CD4-positive, alpha-beta T cell treated with Interleukin-21 for 1 hour (primary cell): ENCODE results near the gene KCTD12.

Experiments
- DNase-seq: peaks from one replicate; pipeline ENCODE4 v3.0.0-alpha.2; 2020

KCTD12 gene

GRCh38 chr13:76852986-76853385 lies 33.2 kb downstream of the KCTD12 start:
- DNase-seq: no peak

GRCh38 chr13:76851961-76852360 lies 34.2 kb downstream of the KCTD12 start:
- DNase-seq: no peak

GRCh38 chr13:76849493-76849892 lies 36.7 kb downstream of the KCTD12 start:
- no peak for DNase-seq

DNA sequence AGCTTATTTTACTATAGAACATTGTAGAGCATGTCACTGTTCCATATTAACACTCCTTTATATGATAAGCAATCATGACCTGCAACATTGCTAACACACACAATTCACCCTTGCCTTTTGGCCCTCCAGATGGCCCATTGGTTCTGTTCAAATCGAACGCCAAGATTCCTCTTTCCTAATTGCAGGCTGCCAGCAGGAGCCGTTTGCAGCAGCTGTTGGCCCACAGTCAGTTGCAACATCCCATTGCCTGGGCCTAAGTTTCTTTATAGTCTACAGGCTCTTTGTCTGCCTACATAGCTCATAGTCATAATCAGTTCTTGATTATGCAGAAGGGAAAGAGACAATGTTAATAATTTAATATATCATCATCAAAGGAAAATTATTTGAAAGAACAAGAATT lies 37.6 kb downstream of the KCTD12 start:
- DNase-seq: no peak

DNA sequence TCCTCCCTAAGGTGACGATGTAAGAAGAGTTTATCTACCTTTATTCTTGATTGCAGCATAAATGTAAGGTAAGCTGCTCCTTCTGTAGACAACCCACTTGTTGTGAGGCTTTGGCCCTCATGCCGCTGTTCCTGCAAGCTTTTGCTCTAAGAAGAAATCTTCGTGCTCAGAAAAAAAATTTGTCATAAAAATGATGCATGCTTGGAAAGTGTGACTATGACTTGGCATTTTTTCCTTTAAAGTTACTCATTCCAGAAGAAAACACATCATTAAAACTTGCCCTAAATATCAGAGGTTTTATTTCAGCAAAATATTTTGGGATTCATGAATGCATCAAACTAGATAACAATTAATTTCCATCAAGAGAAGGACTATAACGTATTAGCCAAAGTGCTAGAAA lies 39.8 kb downstream of the KCTD12 start:
- no peak for DNase-seq

GRCh38 chr13:76845865-76846264 lies 40.3 kb downstream of the KCTD12 start:
- DNase-seq: no peak

- no peak for DNase-seq
Measured at GRCh38 chr13:76845367-76845766, 40.8 kb downstream of the KCTD12 start.

- DNase-seq: no peak
Measured at GRCh38 chr13:76837801-76838200, 48.4 kb downstream of the KCTD12 start.

- DNase-seq: no peak
Measured at GRCh38 chr13:76836311-76836710, 49.9 kb downstream of the KCTD12 start.

DNA sequence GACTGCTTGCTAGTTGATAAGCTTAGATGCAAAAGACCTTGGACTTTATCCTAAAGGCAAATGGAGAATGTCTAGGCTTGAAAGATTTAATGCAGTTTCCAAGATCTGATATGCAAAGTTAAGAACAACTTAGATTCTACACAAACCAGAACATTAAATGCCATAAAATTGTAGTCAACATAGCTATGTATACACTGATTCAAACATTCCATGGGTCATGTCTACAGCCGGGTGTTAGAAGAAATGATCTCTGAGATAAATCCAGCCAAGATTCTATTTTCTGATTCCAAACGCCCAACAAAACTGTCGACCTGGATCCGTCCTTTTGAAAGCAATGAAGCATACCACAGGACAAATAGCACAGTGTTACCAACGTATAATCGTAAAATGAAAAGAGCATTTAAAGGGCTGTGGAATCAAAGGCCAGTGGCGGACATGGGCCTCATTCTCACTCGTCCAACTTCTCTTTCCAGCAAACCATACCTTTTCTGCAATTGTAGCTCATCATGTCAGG lies 52.7 kb downstream of the KCTD12 start:
- no peak for DNase-seq

DNA sequence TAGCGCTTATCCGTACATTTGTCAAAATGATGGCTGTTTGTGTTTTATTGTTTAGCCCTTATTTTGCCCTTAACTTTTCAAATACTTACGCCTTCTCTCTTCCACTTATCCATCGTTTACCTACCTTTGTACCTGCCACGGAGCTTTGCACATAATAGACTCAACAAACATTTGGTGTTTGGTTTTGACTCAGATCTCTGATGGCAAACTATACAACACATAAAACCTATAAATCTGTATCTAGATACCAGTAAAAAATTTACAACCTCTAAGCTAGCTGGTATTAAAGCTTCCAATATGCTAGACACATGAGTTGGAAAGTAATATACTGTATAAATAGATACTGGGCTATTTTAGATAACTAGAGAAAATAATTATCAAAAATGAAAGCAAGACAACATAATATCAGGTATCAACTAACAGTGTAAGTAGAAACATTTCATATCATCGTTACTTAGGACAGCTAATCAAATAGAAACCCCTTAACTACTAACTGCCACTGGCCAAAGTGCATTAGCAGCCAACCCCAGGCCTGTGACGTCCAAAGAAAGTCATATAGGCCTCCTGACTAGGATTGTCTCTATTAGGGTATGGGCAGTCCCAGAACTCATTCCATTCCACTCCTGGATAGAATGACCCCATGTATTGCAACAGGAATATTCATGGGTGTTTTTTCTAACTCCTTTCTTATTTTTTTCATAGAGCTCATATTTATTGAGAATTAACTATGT lies 53.8 kb downstream of the KCTD12 start:
- no peak for DNase-seq

DNA sequence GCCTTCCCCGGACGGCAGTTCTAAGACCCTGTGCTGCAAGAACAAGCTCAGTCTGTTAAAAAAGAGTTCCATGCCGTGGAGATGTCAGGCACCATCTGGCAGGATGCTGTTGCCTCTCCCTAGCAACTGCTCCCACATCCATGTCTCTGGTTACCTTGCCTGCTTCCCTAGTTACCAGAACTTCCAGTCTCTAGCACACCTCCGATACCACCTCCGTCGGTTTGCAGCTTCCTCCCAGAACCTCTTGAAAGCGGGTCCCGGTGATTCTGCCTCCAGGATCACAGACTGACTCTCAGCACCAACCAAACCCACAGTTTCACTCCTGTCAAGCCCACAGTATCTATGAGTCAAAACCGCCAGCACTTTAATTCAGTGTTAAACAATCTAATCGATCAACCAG lies 55.4 kb downstream of the KCTD12 start:
- DNase-seq: no peak
